GM12891 (cell line): ENCODE data around the gene ORAI1.

ENCODE experiments used
- POLR2A ChIP-seq: IDR thresholded peaks from 2 replicates; pipeline ENCODE4 v1.6.1; 2011; ENCODE audit warnings: low read depth, low read length, control low read depth
- POLR2AphosphoS5 ChIP-seq: IDR thresholded peaks from 2 replicates; pipeline ENCODE4 v1.6.1; 2011; ENCODE audit warnings: low read depth, low read length, control low read depth
- TAF1 ChIP-seq: IDR thresholded peaks from 2 replicates; pipeline ENCODE4 v1.6.1; 2011; ENCODE audit warnings: low read depth, low read length, control low read depth

DNA sequence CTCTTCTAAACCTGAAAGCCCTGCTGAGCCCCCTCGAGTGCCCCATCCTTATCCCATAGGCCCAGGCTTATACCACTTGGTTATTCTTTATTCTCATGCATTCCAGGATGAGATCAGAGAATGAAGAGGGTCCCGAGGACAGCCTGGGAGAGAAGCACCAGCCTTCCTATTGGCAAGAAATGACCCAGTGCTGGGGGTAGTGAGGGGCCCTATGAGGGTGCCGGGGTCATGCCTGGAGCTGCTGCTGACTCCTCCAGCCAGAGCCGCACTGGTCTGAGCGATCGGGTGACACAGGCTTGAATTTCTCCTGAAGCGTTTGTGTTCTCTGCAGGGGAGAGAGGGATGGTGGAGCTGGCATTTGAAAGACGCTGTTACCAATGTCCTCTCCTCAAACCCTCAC is 25.0 kb downstream of the ORAI1 start:
- TF ChIP-seq POLR2AphosphoS5 (no peak), POLR2A (no peak), TAF1 (no peak)
